NCI-H1694 treated with DMSO at 0.1 percent for 48 hours (cell line): ENCODE measurements around the gene PHF3.

Experiments
- DNase-seq: peaks from one replicate; lab custom pipeline; 2025; lab: John Stamatoyannopoulos, UW

Gene PHF3

GRCh38 chr6:63764318-63764916 is 128.8 kb downstream of the PHF3 start:
- peak; percentile 39 for DNase-seq
